PC-9 (cell line): ENCODE measurements around the gene CEP112. TPM values are rescaled to one million over a fixed set of nuclear protein-coding genes. Genes with fewer than 3 reads are reported as not detected.

Experiments used
- BruUV-seq: library from RNA; stranded (reverse); fragments of 400-500 nt; replicated peaks from 2 replicates; lab custom pipeline; 2021; lab: Mats Ljungman, UMichigan
- CTCF ChIA-PET: fragments of 300-600 bp; sonication (Branson Sonifier 250); formaldehyde crosslinking; loops from one replicate; lab custom pipeline; 2022; ENCODE audit warnings: antibody characterized with exemption; lab: Charles Lee
- POLR2A ChIA-PET: fragments of 300-600 bp; sonication (Branson Sonifier 250); formaldehyde crosslinking; loops from one replicate; lab custom pipeline; 2022; ENCODE audit warnings: antibody characterized with exemption; ENCODE audit not compliant: unreplicated experiment; lab: Charles Lee
- DNase-seq, 2 experiments: peaks; one replicate each; pipeline versions ENCODE4 v3.0.0 to v3.0.0-alpha.2; 2015 to 2022; ENCODE audit warnings: mixed read lengths in 1 of 2
- H2AFZ ChIP-seq: fragments of 200-600 bp; sonication (generic); 2 replicates; pipeline ENCODE4 v1.8.1; 2017; ENCODE audit warnings: antibody characterized with exemption
- H3F3A ChIP-seq: fragments of 200-600 bp; sonication (generic); 2 replicates; pipeline ENCODE4 v1.8.1; 2017; ENCODE audit warnings: antibody characterized with exemption, mild to moderate bottlenecking, low read depth; ENCODE audit not compliant: insufficient read depth
- H3K27ac ChIP-seq: fragments of 200-600 bp; sonication (generic); 2 replicates; pipeline ENCODE4 v1.6.1; 2016; ENCODE audit warnings: mixed run types
- H3K27me3 ChIP-seq: fragments of 200-600 bp; sonication (generic); 2 replicates; pipeline ENCODE4 v1.6.1; 2016; ENCODE audit warnings: low read depth, mixed run types; ENCODE audit not compliant: insufficient read depth
- H3K36me3 ChIP-seq: fragments of 200-600 bp; sonication (generic); 2 replicates; pipeline ENCODE4 v1.6.1; 2016; ENCODE audit warnings: low read depth, mixed run types
- H3K4me1 ChIP-seq: fragments of 200-600 bp; sonication (generic); replicated peaks from 2 replicates; pipeline ENCODE4 v1.6.1; 2016; ENCODE audit warnings: mixed run types; ENCODE audit not compliant: insufficient read depth
- H3K4me2 ChIP-seq: fragments of 200-600 bp; sonication (generic); 2 replicates; pipeline ENCODE4 v1.6.1; 2017; ENCODE audit warnings: mixed run types
- H3K4me3 ChIP-seq: fragments of 200-600 bp; sonication (generic); 2 replicates; pipeline ENCODE4 v1.6.1; 2016; ENCODE audit warnings: mixed run types
- H3K79me2 ChIP-seq: fragments of 200-600 bp; sonication (generic); 2 replicates; pipeline ENCODE4 v1.6.1; 2017; ENCODE audit warnings: low read depth, mixed run types
- H3K9me2 ChIP-seq: fragments of 200-600 bp; sonication (generic); 2 replicates; pipeline ENCODE4 v1.8.1; 2017; ENCODE audit warnings: mild to moderate bottlenecking; ENCODE audit not compliant: insufficient read depth
- H3K9me3 ChIP-seq: fragments of 200-600 bp; sonication (generic); 2 replicates; pipeline ENCODE4 v1.8.1; 2016; ENCODE audit warnings: low read depth; ENCODE audit not compliant: insufficient read depth
- H4K20me1 ChIP-seq: fragments of 200-600 bp; sonication (generic); 2 replicates; pipeline ENCODE4 v1.8.1; 2017; ENCODE audit not compliant: insufficient read depth
- EZH2 ChIP-seq: fragments of 200-600 bp; sonication (generic); IDR thresholded peaks from 2 replicates; pipeline ENCODE4 v1.8.0; 2017; ENCODE audit warnings: antibody characterized with exemption, low read depth
- intact Hi-C: fragments of 100-400 bp; cut with micrococcal nuclease; formaldehyde crosslinking; loops from one replicate; pipeline ENCODE4 v1.10.0; 2022; ENCODE audit not compliant: unreplicated experiment
- total RNA-seq: library from RNA; stranded (reverse); gene quantifications from 2 replicates; pipeline ENCODE4 v1.2.3, GENCODE V29; 2021
- TF ChIP-seq, protein P1 (sequence below): fragments of 200-600 bp; sonication (generic); conservative IDR thresholded peaks from 2 replicates; pipeline ENCODE4 v1.6.1; 2017; ENCODE audit warnings: mixed run types, antibody characterized with exemption, mild to moderate bottlenecking, moderate library complexity

The CEP112 gene
- total RNA-seq, 1 experiment from 2014 or later, result 4.3 TPM

- Histone ChIP-seq H3K4me1 (no peaks in the 10 kb centered on the region), H2AFZ (no peak overlapping the region), H3K79me2 (no peaks in the 10 kb centered on the region), H3K27ac (no peak overlapping the region), H4K20me1 (no peaks in the 10 kb centered on the region), H3K4me3 (no peak overlapping the region), H3K36me3 (no peaks in the 10 kb centered on the region), H3K27me3 (no peaks in the 10 kb centered on the region), H3K4me2 (no peak overlapping the region), H3K9me3 (no peaks in the 10 kb centered on the region; the same call in 1 of the 2 replicates), H3K9me2 (no peaks in the 10 kb centered on the region), H3F3A (no peaks in the 10 kb centered on the region)
- BruUV-seq, result no TSS peak
- intact Hi-C loops, result loop anchor here (2.0 kb wide), 2 partner anchors 709 to 757 kb away; no protein-coding TSS in a partner anchor
- ChIA-PET POLR2A (no interaction called here), CTCF (interaction anchor here (0.7 kb wide), 1 partner anchor 693 kb away, joined by 3 read pairs; no protein-coding TSS in a partner anchor)
- TF ChIP-seq, protein P1, sequence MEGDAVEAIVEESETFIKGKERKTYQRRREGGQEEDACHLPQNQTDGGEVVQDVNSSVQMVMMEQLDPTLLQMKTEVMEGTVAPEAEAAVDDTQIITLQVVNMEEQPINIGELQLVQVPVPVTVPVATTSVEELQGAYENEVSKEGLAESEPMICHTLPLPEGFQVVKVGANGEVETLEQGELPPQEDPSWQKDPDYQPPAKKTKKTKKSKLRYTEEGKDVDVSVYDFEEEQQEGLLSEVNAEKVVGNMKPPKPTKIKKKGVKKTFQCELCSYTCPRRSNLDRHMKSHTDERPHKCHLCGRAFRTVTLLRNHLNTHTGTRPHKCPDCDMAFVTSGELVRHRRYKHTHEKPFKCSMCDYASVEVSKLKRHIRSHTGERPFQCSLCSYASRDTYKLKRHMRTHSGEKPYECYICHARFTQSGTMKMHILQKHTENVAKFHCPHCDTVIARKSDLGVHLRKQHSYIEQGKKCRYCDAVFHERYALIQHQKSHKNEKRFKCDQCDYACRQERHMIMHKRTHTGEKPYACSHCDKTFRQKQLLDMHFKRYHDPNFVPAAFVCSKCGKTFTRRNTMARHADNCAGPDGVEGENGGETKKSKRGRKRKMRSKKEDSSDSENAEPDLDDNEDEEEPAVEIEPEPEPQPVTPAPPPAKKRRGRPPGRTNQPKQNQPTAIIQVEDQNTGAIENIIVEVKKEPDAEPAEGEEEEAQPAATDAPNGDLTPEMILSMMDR, result peak; percentile 89
- no peak for TF ChIP-seq EZH2
- peak; percentile 8 to 60 for DNase-seq
These were observed 203.9 kb downstream of the CEP112 start for GRCh38 chr17:65987988-65988387.

GRCh38 chr17:65985571-65985970 is 206.4 kb downstream of the CEP112 start:
- no TSS peak for BruUV-seq

GRCh38 chr17:65984299-65984698 is 207.6 kb downstream of the CEP112 start:
- H3K9me2 ChIP-seq, result no peaks in the 10 kb centered on the region
- POLR2A ChIA-PET, result no interaction called here

More at GRCh38 chr17:65985571-65985970, 206.4 kb downstream of the CEP112 start:
- TF ChIP-seq EZH2, result no peak
- no peaks in the 10 kb centered on the region for H3K4me1 ChIP-seq
- H3K9me2 ChIP-seq, result no peaks in the 10 kb centered on the region
- H3K9me3 ChIP-seq, result no peaks in the 10 kb centered on the region; the same call in 1 of the 2 replicates
- no peaks in the 10 kb centered on the region for H3F3A ChIP-seq
- CTCF ChIA-PET, result interaction anchor here (0.9 kb wide), 1 partner anchor 65 kb away, joined by 3 read pairs; no protein-coding TSS in a partner anchor
- no peaks in the 10 kb centered on the region for H4K20me1 ChIP-seq
- no peaks in the 10 kb centered on the region for H3K79me2 ChIP-seq
- POLR2A ChIA-PET, result no interaction called here
- H3K4me2 ChIP-seq, result no peak overlapping the region
- no peak overlapping the region for H2AFZ ChIP-seq
- DNase-seq, result no peak
- H3K27me3 ChIP-seq, result no peaks in the 10 kb centered on the region
- H3K36me3 ChIP-seq, result no peaks in the 10 kb centered on the region
- no peak overlapping the region for H3K4me3 ChIP-seq
- intact Hi-C loops, result no loop called here
- H3K27ac ChIP-seq, result no peak overlapping the region

More at GRCh38 chr17:65984299-65984698, 207.6 kb downstream of the CEP112 start:
- Histone ChIP-seq H3F3A (no peaks in the 10 kb centered on the region), H3K4me2 (no peak overlapping the region), H3K79me2 (no peaks in the 10 kb centered on the region), H3K36me3 (no peaks in the 10 kb centered on the region), H3K27ac (no peak overlapping the region), H3K9me3 (no peaks in the 10 kb centered on the region; the same call in 1 of the 2 replicates), H3K4me3 (no peak overlapping the region), H3K27me3 (no peaks in the 10 kb centered on the region), H3K4me1 (no peaks in the 10 kb centered on the region), H2AFZ (no peak overlapping the region), H4K20me1 (no peaks in the 10 kb centered on the region)
- BruUV-seq, result no TSS peak
- CTCF ChIA-PET, result no interaction called here
- no peak for TF ChIP-seq EZH2
- TF ChIP-seq, protein P1, result no peak
- intact Hi-C loops, result no loop called here
- no peak for DNase-seq
